Psoas muscle (tissue), 8 donors: Measurements from ENCODE around the gene OR1S2. TPM values are rescaled to one million over a fixed set of nuclear protein-coding genes. Genes with fewer than 3 reads are reported as not detected.
"Not testable (repeated sequence)": the region's sequence is repeated elsewhere in the genome, so short reads cannot be mapped to it uniquely, and the experiment has no call there.

Experiments
- ATAC-seq, 4 donors: fragments of 200-7000 bp; cut with Tn5 transposase; one replicate each; pipeline ENCODE4 v1.9.1; 2020; ENCODE audit warnings: moderate library complexity in 3 of 4, mild to moderate bottlenecking in 2 of 4
- DNase-seq, 2 donors: peaks; one replicate each; pipeline ENCODE4 v3.0.0-alpha.2; 2020
- H3K27ac ChIP-seq: fragments of 200-600 bp; one replicate; pipeline ENCODE4 v1.8.0; 2022
- H3K27me3 ChIP-seq, 3 donors: fragments of 200-600 bp in 1 of 3; one replicate each; pipeline versions ENCODE4 v1.6.1 to v1.8.0; 2013 to 2022; ENCODE audit warnings: low read length in 2 of 3, mild to moderate bottlenecking in 2 of 3, moderate library complexity in 1 of 3; ENCODE audit not compliant: insufficient read depth in 3 of 3
- H3K36me3 ChIP-seq, 2 donors: fragments of 200-600 bp in 1 of 2; one replicate each; pipeline versions ENCODE4 v1.6.1 to v1.8.0; 2013 to 2022; ENCODE audit warnings: low read depth in 1 of 2, mild to moderate bottlenecking in 1 of 2, moderate library complexity in 1 of 2; ENCODE audit not compliant: insufficient read depth in 1 of 2
- H3K4me1 ChIP-seq: fragments of 200-600 bp; one replicate; pipeline ENCODE4 v1.8.0; 2022
- H3K4me3 ChIP-seq: fragments of 200-600 bp; one replicate; pipeline ENCODE4 v1.8.0; 2022; ENCODE audit warnings: mild to moderate bottlenecking
- H3K9me3 ChIP-seq: fragments of 200-600 bp; one replicate; pipeline ENCODE4 v1.8.0; 2022
- CTCF ChIP-seq: fragments of 200-600 bp; IDR thresholded peaks from one replicate; pipeline ENCODE4 v1.8.0; 2022; ENCODE audit warnings: antibody characterized with exemption
- WGBS, 3 donors: extraction: QIAGEN DNeasy Blood & Tissue Kit; methylation state at CpG; one replicate each; pipeline versions ENCODE4 v1.1.6 to v1.1.7; 2013; 5-methylcytosine and 5-hydroxymethylcytosine counted together
- intact Hi-C, 2 donors: fragments of 100-400 bp; cut with DNase I; formaldehyde crosslinking; loops; one replicate each; pipeline versions ENCODE4 v1.11.0 to v1.14.2; 2022
- long read RNA-seq, 2 donors: library from polyadenylated mRNA; unstranded; transcript quantifications; one replicate each; pipeline ENCODE4 v2.0.0, GENCODE V29; 2021
- polyA plus RNA-seq, 3 donors: library from polyadenylated mRNA; stranded (reverse); fragments of 200-250 nt; gene quantifications; one replicate each; pipeline ENCODE4 v1.2.3, GENCODE V29; 2013
- total RNA-seq, 4 donors: library from RNA; stranded (reverse); fragmentation: NEBNext Ultra II Directional in 2 of 4; extraction: Animal tissue kit (Norgen Biotek cat#: 25700) in 2 of 4; gene quantifications; one replicate each; pipeline versions ENCODE4 v1.2.1 to v1.2.4, GENCODE V29; 2021 to 2023
- donor health status: healthy with polysubstance abuse.
- donor health status: DM: no; HTN: no; CAD: no; lungs with moderate emphysema.
- donor health status: Bipolar disorder and iron deficiency.
- donor health status: healthy.
- donor health status: DM: yes; HTN: yes; CAD: no.
- donor health status: DM: no; HTN: no; CAD: no.
- donor health status: DM: no; HTN: no; CAD: no.
- donor health status: DM: yes; HTN: yes; CAD: no.

The OR1S2 gene
- total RNA-seq, result not detected
- polyA plus RNA-seq, result not detected
- long read RNA-seq, donor 1, result 0 reads
- long read RNA-seq, donor 2, result 0 reads

GRCh38 chr11:58204042-58204441, at the start of gene OR1S2:
OR1S2 (minus strand) TSS chr11:58204142; CDS start chr11:58204142, 0 bp downstream.
- DNase-seq (no peak), ATAC-seq (no peak)
- Histone ChIP-seq H3K4me3 (no peak within 1 kb of the TSS), H3K36me3 (no peaks in the 10 kb centered on the region), H3K27ac (no peak within 1 kb of the TSS), H3K27me3 (no peaks in the 10 kb centered on the region), H3K9me3 (no peaks in the 10 kb centered on the region), H3K4me1 (no peaks in the 10 kb centered on the region)
- no peak for TF ChIP-seq CTCF
- intact Hi-C loops, result no loop called here

- TF ChIP-seq CTCF, result no peak
- WGBS, 3 donors, result 95 to 98% (median 97%) methylated on average over 2 of the region's 2 CpGs
- Histone ChIP-seq H3K4me1 (no peaks in the 10 kb centered on the region), H3K27me3 (peaks cover 0 to 1% (median 0%) of the 10 kb centered on the region in 3 donors), H3K36me3 (no peaks in the 10 kb centered on the region), H3K27ac (no peak overlapping the region), H3K4me3 (no peak overlapping the region), H3K9me3 (peaks cover 4% of the 10 kb centered on the region)
- DNase-seq, result no peak
- intact Hi-C loops, result no loop called here
- ATAC-seq, result no peak
Measured at GRCh38 chr11:58243954-58244353, 40.0 kb upstream of the OR1S2 start.

GRCh38 chr11:58227956-58228615, 24.1 kb upstream of the OR1S2 start:
- ATAC-seq, result no peak
- Histone ChIP-seq H3K27ac (no peak overlapping the region), H3K4me1 (no peaks in the 10 kb centered on the region), H3K4me3 (no peak overlapping the region), H3K27me3 (no peaks in the 10 kb centered on the region), H3K36me3 (no peaks in the 10 kb centered on the region), H3K9me3 (no peaks in the 10 kb centered on the region)
- DNase-seq, result no peak
- 89 to 95% (median 93%) methylated on average over 32 of the region's 32 CpGs for WGBS, 3 donors
- no peak for TF ChIP-seq CTCF
- intact Hi-C loops, result no loop called here

GRCh38 chr11:58222721-58223120, 18.8 kb upstream of the OR1S2 start:
- no peak overlapping the region for H3K4me3 ChIP-seq
- intact Hi-C loops, result no loop called here
- DNase-seq (no peak), ATAC-seq (no peak)
- no peaks in the 10 kb centered on the region for H3K27me3 ChIP-seq
- H3K4me1 ChIP-seq, result no peaks in the 10 kb centered on the region
- no peak overlapping the region for H3K27ac ChIP-seq
- WGBS, 3 donors, result 73 to 78% (median 78%) methylated on average over 7 of the region's 7 CpGs
- TF ChIP-seq CTCF, result no peak
- H3K36me3 ChIP-seq, result no peaks in the 10 kb centered on the region
- no peaks in the 10 kb centered on the region for H3K9me3 ChIP-seq

- H3K4me1 ChIP-seq, result no peaks in the 10 kb centered on the region
- H3K4me3 ChIP-seq, result no peak overlapping the region
- no peak for DNase-seq
- no peaks in the 10 kb centered on the region for H3K27me3 ChIP-seq
- no peak for TF ChIP-seq CTCF
- no peak overlapping the region for H3K27ac ChIP-seq
- no peaks in the 10 kb centered on the region for H3K9me3 ChIP-seq
- no peak for ATAC-seq
- no peaks in the 10 kb centered on the region for H3K36me3 ChIP-seq
- intact Hi-C loops, result no loop called here
Measured at GRCh38 chr11:58216476-58216875, 12.5 kb upstream of the OR1S2 start.

GRCh38 chr11:58212420-58212819, 8.5 kb upstream of the OR1S2 start, which contains the start of gene OR1S1:
OR1S1 (plus strand) TSS chr11:58212720.
- H3K4me1 ChIP-seq, ATAC-seq, intact Hi-C loops, H3K9me3 ChIP-seq, H3K27me3 ChIP-seq, H3K4me3 ChIP-seq, H3K27ac ChIP-seq, DNase-seq, H3K36me3 ChIP-seq: not testable (repeated sequence)
- 72 to 90% (median 83%) methylated on average over 1 to 2 of the region's 2 CpGs for WGBS, 3 donors
